Liver (tissue), 9 donors: ENCODE measurements around the gene GABBR2. TPM values are rescaled to one million over a fixed set of nuclear protein-coding genes. Genes with fewer than 3 reads are reported as not detected.

Source experiments
- DNase-seq: peaks from one replicate; pipeline ENCODE4 v3.0.0-alpha.2; 2017; ENCODE audit warnings: low spot score
- H3K27ac ChIP-seq, 2 donors: one replicate each; pipeline ENCODE4 v1.7.0; 2013; ENCODE audit warnings: inconsistent platforms in 2 of 2, low read length in 2 of 2, control low read depth in 1 of 2, low read depth in 1 of 2, mild to moderate bottlenecking in 1 of 2
- H3K27me3 ChIP-seq, 4 donors: one replicate each; pipeline versions ENCODE4 v1.6.1 to v1.7.0; 2013; ENCODE audit warnings: low read length in 3 of 4, inconsistent platforms in 1 of 4, mild to moderate bottlenecking in 1 of 4, moderate library complexity in 1 of 4; ENCODE audit not compliant: control insufficient read depth in 4 of 4, insufficient read depth in 4 of 4
- H3K36me3 ChIP-seq, 4 donors: one replicate each; pipeline versions ENCODE4 v1.6.1 to v1.7.0; 2013; ENCODE audit warnings: low read length in 3 of 4, mild to moderate bottlenecking in 3 of 4, low read depth in 1 of 4, moderate library complexity in 1 of 4; ENCODE audit not compliant: control insufficient read depth in 4 of 4, insufficient read depth in 3 of 4
- H3K4me1 ChIP-seq, 4 donors: one replicate each; pipeline versions ENCODE4 v1.6.1 to v1.7.0; 2013; ENCODE audit warnings: low read length in 3 of 4, mild to moderate bottlenecking in 3 of 4, moderate library complexity in 1 of 4; ENCODE audit not compliant: control insufficient read depth in 4 of 4, insufficient read depth in 4 of 4
- H3K4me3 ChIP-seq, 3 donors: one replicate each; pipeline versions ENCODE4 v1.6.1 to v1.7.0; 2013; ENCODE audit warnings: low read length in 3 of 3, control low read depth in 1 of 3, low read depth in 1 of 3, mild to moderate bottlenecking in 1 of 3
- H3K9ac ChIP-seq, 2 donors: one replicate each; pipeline ENCODE4 v1.7.0; 2013; ENCODE audit warnings: low read length in 2 of 2, mild to moderate bottlenecking in 2 of 2, moderate library complexity in 2 of 2, control low read depth in 1 of 2, low read depth in 1 of 2
- H3K9me3 ChIP-seq, 4 donors: one replicate each; pipeline versions ENCODE4 v1.6.1 to v1.7.0; 2013; ENCODE audit warnings: low read length in 3 of 4; ENCODE audit not compliant: control insufficient read depth in 4 of 4
- ATF3 ChIP-seq: IDR thresholded peaks from 2 replicates; pipeline ENCODE4 v1.6.1; 2016; ENCODE audit warnings: antibody characterized with exemption
- CTCF ChIP-seq: fragments of 150-350 bp; IDR thresholded peaks from 2 replicates; pipeline ENCODE4 v1.5.1; 2017; ENCODE audit warnings: improper control_type of control experiment, low read depth, low read length; ENCODE audit not compliant: missing input control
- EGR1 ChIP-seq, 2 donors: IDR thresholded peaks; 2 replicates each; pipeline ENCODE4 v1.6.1; 2016 to 2018; ENCODE audit warnings: antibody characterized with exemption in 2 of 2, low read depth in 2 of 2
- FOXA2 ChIP-seq: IDR thresholded peaks from 2 replicates; pipeline ENCODE4 v1.6.1; 2016; ENCODE audit warnings: antibody characterized with exemption
- GABPA ChIP-seq, 2 donors: IDR thresholded peaks in 1 of 2; conservative IDR thresholded peaks in 1 of 2; 2 replicates each; pipeline ENCODE4 v1.6.1; 2016; ENCODE audit warnings: antibody characterized with exemption in 2 of 2, mild to moderate bottlenecking in 1 of 2, moderate library complexity in 1 of 2
- HNF4A ChIP-seq, 2 donors: conservative IDR thresholded peaks; 2 replicates each; pipeline ENCODE4 v1.6.1; 2016; ENCODE audit warnings: antibody characterized with exemption in 2 of 2, mild to moderate bottlenecking in 2 of 2
- HNF4G ChIP-seq: IDR thresholded peaks from 2 replicates; pipeline ENCODE4 v1.6.1; 2016; ENCODE audit warnings: antibody characterized with exemption
- JUND ChIP-seq, 2 donors: IDR thresholded peaks; 2 replicates each; pipeline ENCODE4 v1.6.1; 2016; ENCODE audit warnings: antibody characterized with exemption in 2 of 2
- MAX ChIP-seq: IDR thresholded peaks from 2 replicates; pipeline ENCODE4 v1.6.1; 2016; ENCODE audit warnings: antibody characterized with exemption
- NR2F2 ChIP-seq: IDR thresholded peaks from 2 replicates; pipeline ENCODE4 v1.6.1; 2016; ENCODE audit warnings: antibody characterized with exemption
- RAD21 ChIP-seq, 2 donors: IDR thresholded peaks; 2 replicates each; pipeline ENCODE4 v1.6.1; 2016; ENCODE audit warnings: antibody characterized with exemption in 2 of 2, mild to moderate bottlenecking in 2 of 2
- RXRA ChIP-seq, 2 donors: IDR thresholded peaks; 2 replicates each; pipeline ENCODE4 v1.6.1; 2017 to 2018; ENCODE audit warnings: antibody characterized with exemption in 2 of 2, mild to moderate bottlenecking in 1 of 2
- SP1 ChIP-seq: IDR thresholded peaks from 2 replicates; pipeline ENCODE4 v1.6.1; 2018; ENCODE audit warnings: antibody characterized with exemption, mild to moderate bottlenecking
- TAF1 ChIP-seq: conservative IDR thresholded peaks from 2 replicates; pipeline ENCODE4 v1.6.1; 2016; ENCODE audit warnings: antibody characterized with exemption, mild to moderate bottlenecking
- YY1 ChIP-seq: IDR thresholded peaks from 2 replicates; pipeline ENCODE4 v1.6.1; 2016; ENCODE audit warnings: antibody characterized with exemption, mild to moderate bottlenecking
- ZBTB33 ChIP-seq: IDR thresholded peaks from 2 replicates; pipeline ENCODE4 v1.6.1; 2016; ENCODE audit warnings: antibody characterized with exemption
- WGBS: extraction: QIAGEN DNeasy Blood & Tissue Kit; methylation state at CpG from one replicate; pipeline ENCODE4 v1.1.7; 2013; 5-methylcytosine and 5-hydroxymethylcytosine counted together
- polyA plus RNA-seq, 2 donors: library from polyadenylated mRNA; stranded (reverse) in 1 of 2; unstranded in 1 of 2; fragments of 200-250 nt in 1 of 2; fragments of >200 nt in 1 of 2; fragmentation: Nextera tagmentation in 1 of 2; extraction: Ambion mirVana in 1 of 2; gene quantifications; one replicate each; pipeline versions ENCODE4 v1.2.1 to v1.2.3, GENCODE V29; 2013 to 2015
- total RNA-seq, 2 donors: library from RNA; depleted of rRNA; stranded (reverse); fragments of >200 nt; gene quantifications; one replicate each; pipeline ENCODE4 v1.2.3, GENCODE V29; 2014
- donor health status: healthy.
- donor health status: healthy.
- donor health status: healthy.
- donor health status: healthy.
- donor health status: healthy.

Gene GABBR2
- total and polyA plus RNA-seq, 4 donors, result 0.03 to 0.23 (median 0.08) TPM; not detected in 1

- WGBS, result 94% methylated on average over 7 of the region's 7 CpGs
- no peak for DNase-seq
Observed at GRCh38 chr9:98500337-98500919, 208.3 kb downstream of the GABBR2 start.

GRCh38 chr9:98495530-98495929 is 213.2 kb downstream of the GABBR2 start:
- peaks cover 0 to 18% (median 10%) of the 10 kb centered on the region in 4 donors for H3K4me1 ChIP-seq
- H3K9me3 ChIP-seq, result no peaks in the 10 kb centered on the region
- no peaks in the 10 kb centered on the region for H3K27me3 ChIP-seq
- TF ChIP-seq ZBTB33 (no peak), JUND (IDR thresholded peaks at IDR 0.05) (no peak), RAD21 (IDR thresholded peaks at IDR 0.05) (no peak), RXRA (IDR thresholded peaks at IDR 0.05) (no peak)
- no peaks in the 10 kb centered on the region for H3K36me3 ChIP-seq
- 93% methylated on average over 3 of the region's 3 CpGs for WGBS
- H3K27ac ChIP-seq, result no peak overlapping the region
- H3K4me3 ChIP-seq, result no peak overlapping the region
- H3K9ac ChIP-seq, result no peak overlapping the region
- DNase-seq, result no peak

More at GRCh38 chr9:98500337-98500919, 208.3 kb downstream of the GABBR2 start:
- no peaks in the 10 kb centered on the region for H3K36me3 ChIP-seq
- H3K27me3 ChIP-seq, result no peaks in the 10 kb centered on the region
- no peak overlapping the region for H3K4me3 ChIP-seq
- H3K9me3 ChIP-seq, result no peaks in the 10 kb centered on the region
- TF ChIP-seq JUND (IDR thresholded peaks at IDR 0.05) (no peak), ATF3 (no peak), YY1 (no peak), ZBTB33 (no peak), HNF4G (no peak), MAX (no peak), SP1 (no peak), GABPA (IDR thresholded peaks at IDR 0.05 in 1 of 2, conservative IDR thresholded peaks at IDR 0.05 in 1 of 2) (no peak), EGR1 (IDR thresholded peaks at IDR 0.05; ENCODE audit: low read depth in 2 of 2) (no peak), NR2F2 (no peak), CTCF (no peak), RXRA (IDR thresholded peaks at IDR 0.05) (no peak), FOXA2 (no peak), HNF4A (conservative IDR thresholded peaks at IDR 0.05) (no peak), TAF1 (no peak)
- H3K9ac ChIP-seq, result no peak overlapping the region
- no peak overlapping the region for H3K27ac ChIP-seq
- no peaks in the 10 kb centered on the region for H3K4me1 ChIP-seq
